Upper lobe of left lung (tissue), 4 donors: ENCODE measurements around the gene PRPH.

Experiments
- EP300 ChIP-seq, 4 donors: sonication (generic); formaldehyde crosslinking; IDR thresholded peaks; one replicate each; pipeline ENCODE4 v1.5.1; 2017; ENCODE audit warnings: antibody characterized with exemption in 4 of 4, control low read depth in 2 of 4
- POLR2A ChIP-seq, 4 donors: fragments of 450-650 bp; IDR thresholded peaks; one replicate each; pipeline ENCODE4 v1.5.1; 2016 to 2017; ENCODE audit warnings: antibody characterized with exemption in 4 of 4, mild to moderate bottlenecking in 2 of 4
- POLR2AphosphoS5 ChIP-seq, 2 donors: sonication (generic); formaldehyde crosslinking; IDR thresholded peaks; one replicate each; pipeline ENCODE4 v1.5.1; 2017; ENCODE audit warnings: antibody characterized with exemption in 2 of 2
- TF ChIP-seq, protein P1 (sequence below), 6 experiments: fragments of 450-650 bp in 4 of 6; fragments of 200-600 bp in 2 of 6; sonication (generic) in 2 of 6; IDR thresholded peaks; one replicate each; pipeline ENCODE4 v1.5.1; 2016 to 2019; ENCODE audit warnings: antibody characterized with exemption in 6 of 6

DNA sequence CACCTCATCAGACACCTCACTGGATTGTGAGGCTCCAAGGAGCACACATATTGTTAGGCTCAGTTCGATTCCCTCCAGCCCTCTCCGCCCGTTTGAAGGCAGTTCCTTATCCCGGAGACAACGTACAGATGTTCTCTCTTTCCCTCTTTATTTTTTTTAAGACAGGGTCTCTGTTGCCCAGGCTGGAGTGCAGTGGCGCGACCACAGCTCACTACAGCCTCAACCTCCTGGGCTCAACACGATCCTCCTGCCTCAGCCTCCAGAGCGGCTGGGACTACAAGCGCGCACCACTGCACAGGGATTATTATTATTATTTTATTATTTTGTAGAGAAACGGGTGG lies 27.4 kb downstream of the PRPH start:
- TF ChIP-seq, protein P1, sequence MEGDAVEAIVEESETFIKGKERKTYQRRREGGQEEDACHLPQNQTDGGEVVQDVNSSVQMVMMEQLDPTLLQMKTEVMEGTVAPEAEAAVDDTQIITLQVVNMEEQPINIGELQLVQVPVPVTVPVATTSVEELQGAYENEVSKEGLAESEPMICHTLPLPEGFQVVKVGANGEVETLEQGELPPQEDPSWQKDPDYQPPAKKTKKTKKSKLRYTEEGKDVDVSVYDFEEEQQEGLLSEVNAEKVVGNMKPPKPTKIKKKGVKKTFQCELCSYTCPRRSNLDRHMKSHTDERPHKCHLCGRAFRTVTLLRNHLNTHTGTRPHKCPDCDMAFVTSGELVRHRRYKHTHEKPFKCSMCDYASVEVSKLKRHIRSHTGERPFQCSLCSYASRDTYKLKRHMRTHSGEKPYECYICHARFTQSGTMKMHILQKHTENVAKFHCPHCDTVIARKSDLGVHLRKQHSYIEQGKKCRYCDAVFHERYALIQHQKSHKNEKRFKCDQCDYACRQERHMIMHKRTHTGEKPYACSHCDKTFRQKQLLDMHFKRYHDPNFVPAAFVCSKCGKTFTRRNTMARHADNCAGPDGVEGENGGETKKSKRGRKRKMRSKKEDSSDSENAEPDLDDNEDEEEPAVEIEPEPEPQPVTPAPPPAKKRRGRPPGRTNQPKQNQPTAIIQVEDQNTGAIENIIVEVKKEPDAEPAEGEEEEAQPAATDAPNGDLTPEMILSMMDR (IDR thresholded peaks at IDR 0.05): no peak
- TF ChIP-seq EP300 (IDR thresholded peaks at IDR 0.05) (no peak), POLR2A (IDR thresholded peaks at IDR 0.05) (no peak), POLR2AphosphoS5 (IDR thresholded peaks at IDR 0.05) (no peak)
